Measurements from ENCODE around the gene HSH2D. TPM values are rescaled to one million over a fixed set of nuclear protein-coding genes. Genes with fewer than 3 reads are reported as not detected.
"Not testable (repeated sequence)": the region's sequence is repeated elsewhere in the genome, so short reads cannot be mapped to it uniquely, and the experiment has no call there.

HSH2D gene
- total RNA-seq, 4 donors from 2014 or later, result 28.0 to 111 (median 58.8) TPM

GRCh38 chr19:16098821-16099220, 44.7 kb upstream of the HSH2D start:
- DNase-seq, result no peak
- TF ChIP-seq POLR2A (IDR thresholded peaks at IDR 0.05), result no peak
- TF ChIP-seq, protein P1, sequence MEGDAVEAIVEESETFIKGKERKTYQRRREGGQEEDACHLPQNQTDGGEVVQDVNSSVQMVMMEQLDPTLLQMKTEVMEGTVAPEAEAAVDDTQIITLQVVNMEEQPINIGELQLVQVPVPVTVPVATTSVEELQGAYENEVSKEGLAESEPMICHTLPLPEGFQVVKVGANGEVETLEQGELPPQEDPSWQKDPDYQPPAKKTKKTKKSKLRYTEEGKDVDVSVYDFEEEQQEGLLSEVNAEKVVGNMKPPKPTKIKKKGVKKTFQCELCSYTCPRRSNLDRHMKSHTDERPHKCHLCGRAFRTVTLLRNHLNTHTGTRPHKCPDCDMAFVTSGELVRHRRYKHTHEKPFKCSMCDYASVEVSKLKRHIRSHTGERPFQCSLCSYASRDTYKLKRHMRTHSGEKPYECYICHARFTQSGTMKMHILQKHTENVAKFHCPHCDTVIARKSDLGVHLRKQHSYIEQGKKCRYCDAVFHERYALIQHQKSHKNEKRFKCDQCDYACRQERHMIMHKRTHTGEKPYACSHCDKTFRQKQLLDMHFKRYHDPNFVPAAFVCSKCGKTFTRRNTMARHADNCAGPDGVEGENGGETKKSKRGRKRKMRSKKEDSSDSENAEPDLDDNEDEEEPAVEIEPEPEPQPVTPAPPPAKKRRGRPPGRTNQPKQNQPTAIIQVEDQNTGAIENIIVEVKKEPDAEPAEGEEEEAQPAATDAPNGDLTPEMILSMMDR (IDR thresholded peaks at IDR 0.05), result no peak
- Histone ChIP-seq H3K9me3 (no peaks in the 10 kb centered on the region), H3K27me3 (no peaks in the 10 kb centered on the region), H3K4me3 (no peak overlapping the region), H3K36me3 (peaks cover 2 to 96% (median 6%) of the 10 kb centered on the region in 3 donors), H3K27ac (no peak overlapping the region), H3K4me1 (peaks cover 0 to 25% (median 0%) of the 10 kb centered on the region in 4 donors)

DNA sequence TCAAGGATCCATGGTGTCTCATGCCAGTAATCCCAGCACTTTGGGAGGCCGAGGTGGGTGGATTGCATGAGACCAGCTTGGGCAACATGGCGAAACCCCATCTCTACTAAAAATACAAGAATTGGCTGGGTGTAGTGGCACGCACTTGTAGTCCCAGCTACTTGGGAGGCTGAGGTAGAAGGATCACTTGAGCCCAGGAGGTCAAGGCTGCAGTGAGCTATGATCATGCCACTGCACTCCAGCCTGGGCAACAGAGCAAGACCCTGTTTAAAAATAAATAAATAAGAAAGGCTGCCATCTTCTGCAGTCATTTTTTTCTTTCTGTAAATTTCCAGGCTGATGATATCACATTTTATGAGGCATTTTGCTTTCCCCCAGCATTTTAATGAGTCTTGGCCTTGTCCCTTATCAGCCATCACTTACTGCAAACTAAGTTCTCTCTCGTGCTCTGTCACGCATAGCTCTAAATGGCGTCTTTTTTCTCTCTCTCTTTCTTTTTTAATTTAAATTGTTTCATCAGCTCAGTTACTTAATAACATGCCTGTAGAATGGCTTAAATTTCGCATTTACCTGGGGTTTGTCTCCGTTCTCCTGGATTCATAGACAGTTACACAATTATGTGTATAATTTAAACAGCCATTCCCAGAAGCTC, 44.0 kb upstream of the HSH2D start:
- H3K4me3 ChIP-seq, H3K9me3 ChIP-seq, H3K27me3 ChIP-seq, DNase-seq, H3K27ac ChIP-seq: not testable (repeated sequence)
- Histone ChIP-seq H3K4me1 (peaks cover 0 to 19% (median 0%) of the 10 kb centered on the region in 4 donors), H3K36me3 (peaks cover 2 to 91% (median 6%) of the 10 kb centered on the region in 3 donors)

DNA sequence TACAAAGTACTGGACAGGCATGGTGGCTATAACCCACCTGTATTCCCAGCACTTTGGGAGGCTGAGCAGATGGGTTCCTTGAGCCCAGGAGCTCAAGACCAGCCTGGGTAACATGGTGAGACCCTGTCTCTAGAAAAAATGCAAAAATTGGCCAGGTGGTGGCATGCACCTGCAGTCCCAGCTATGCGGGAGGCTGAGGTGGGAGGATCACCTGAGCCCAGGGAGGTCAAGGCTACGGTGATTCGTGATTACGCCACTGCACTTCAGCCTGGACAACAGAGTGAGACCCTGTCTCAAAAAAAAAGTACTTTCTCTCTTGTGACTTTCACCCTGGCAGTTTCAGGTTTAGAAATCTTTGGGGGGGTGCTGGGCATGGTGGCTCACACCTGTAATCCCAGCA, 43.0 kb upstream of the HSH2D start:
- Histone ChIP-seq H3K4me3 (no peak overlapping the region), H3K36me3 (peaks cover 2 to 80% (median 2%) of the 10 kb centered on the region in 3 donors), H3K27me3 (no peaks in the 10 kb centered on the region), H3K27ac (no peak overlapping the region), H3K4me1 (peaks cover 0 to 15% (median 5%) of the 10 kb centered on the region in 4 donors), H3K9me3 (no peaks in the 10 kb centered on the region)
- no peak for DNase-seq
- TF ChIP-seq, protein P1 (IDR thresholded peaks at IDR 0.05), result no peak
- TF ChIP-seq POLR2A (IDR thresholded peaks at IDR 0.05), result no peak

- peaks cover 0 to 42% (median 0%) of the 10 kb centered on the region in 3 donors for H3K36me3 ChIP-seq
- H3K4me1 ChIP-seq, result peaks cover 0 to 6% (median 4%) of the 10 kb centered on the region in 4 donors
- no peaks in the 10 kb centered on the region for H3K9me3 ChIP-seq
- DNase-seq, result no peak
- no peaks in the 10 kb centered on the region for H3K27me3 ChIP-seq
- H3K27ac ChIP-seq, result peak overlapping the region in 3 of 4 donors; percentile 8 to 71 (median 56)
- no peak for TF ChIP-seq POLR2A (IDR thresholded peaks at IDR 0.05)
- TF ChIP-seq, protein P1 (IDR thresholded peaks at IDR 0.05), result no peak
- no peak overlapping the region for H3K4me3 ChIP-seq
Observed at GRCh38 chr19:16104722-16105121, 38.8 kb upstream of the HSH2D start.

GRCh38 chr19:16106121-16106520, 37.4 kb upstream of the HSH2D start:
- no peak for TF ChIP-seq POLR2A (IDR thresholded peaks at IDR 0.05)
- TF ChIP-seq, protein P1 (IDR thresholded peaks at IDR 0.05), result no peak
- no peak for DNase-seq
- H3K4me3 ChIP-seq, result no peak overlapping the region
- H3K27ac ChIP-seq, result peak overlapping the region in 1 of 4 donors; percentile 27
- H3K36me3 ChIP-seq, result peaks cover 0 to 28% (median 0%) of the 10 kb centered on the region in 3 donors
- H3K9me3 ChIP-seq, result no peaks in the 10 kb centered on the region
- peaks cover 0 to 8% (median 5%) of the 10 kb centered on the region in 4 donors for H3K4me1 ChIP-seq
- H3K27me3 ChIP-seq, result no peaks in the 10 kb centered on the region

DNA sequence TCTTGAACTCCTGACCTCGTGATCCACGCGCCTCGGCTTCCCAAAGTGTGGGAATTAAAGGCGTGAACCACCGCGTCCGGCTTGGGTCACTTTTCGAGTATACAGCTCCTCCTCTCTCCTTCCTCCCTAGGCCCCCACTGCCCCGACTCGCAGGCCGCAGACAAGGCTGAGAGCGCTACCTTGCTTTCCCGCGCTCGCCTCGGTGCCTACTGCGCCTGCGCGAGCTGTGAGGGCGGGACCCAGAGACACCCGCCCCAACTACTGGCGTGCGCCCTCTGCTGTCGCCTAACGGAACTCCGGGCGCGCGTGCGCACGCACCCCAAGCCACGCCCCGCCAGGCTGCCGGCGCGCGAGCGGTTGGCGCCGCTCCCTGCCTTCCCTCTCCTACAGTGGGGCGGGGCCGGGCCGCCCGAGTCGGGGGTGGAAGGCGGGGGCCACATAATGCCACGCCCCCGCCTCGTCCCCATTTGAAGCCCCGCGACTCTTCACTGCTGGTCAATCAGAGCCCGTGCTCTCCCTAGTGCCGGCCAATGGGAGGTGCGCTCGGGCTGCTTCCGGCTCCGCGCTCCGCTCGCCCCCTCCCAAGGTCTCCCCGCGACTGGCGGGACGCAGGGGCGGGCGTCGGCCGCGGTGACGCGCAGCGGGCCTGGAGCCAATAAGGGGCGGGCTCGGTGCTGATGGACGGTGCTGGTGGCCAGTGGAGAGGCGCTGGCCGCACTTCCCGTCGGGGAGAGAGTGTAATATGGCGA, 32.2 kb upstream of the HSH2D start, which contains the start of gene RAB8A:
TSS of gene RAB8A (plus strand) at position 730 of the 749 bp plus-strand sequence. CDS start at position 743, 13 bp downstream.
- Histone ChIP-seq H3K36me3 (peaks cover 0 to 8% (median 0%) of the 10 kb centered on the region in 3 donors), H3K27me3 (no peaks in the 10 kb centered on the region), H3K27ac (peak within 1 kb of the TSS; percentile 94 to 96 (median 96)), H3K9me3 (no peaks in the 10 kb centered on the region), H3K4me3 (peak within 1 kb of the TSS; percentile 71 to 94 (median 92)), H3K4me1 (peaks cover 4 to 49% (median 18%) of the 10 kb centered on the region in 4 donors)
- TF ChIP-seq POLR2A (IDR thresholded peaks at IDR 0.05), result no peak
- TF ChIP-seq, protein P1 (IDR thresholded peaks at IDR 0.05), result peak; percentile 98 to 100 (median 100)
- DNase-seq, result peak; percentile 99 to 100 (median 99)

Data from Peyer's patch (tissue), 4 donors.